Measurements from ENCODE around the gene AKT2. TPM values are rescaled to one million over a fixed set of nuclear protein-coding genes. Genes with fewer than 3 reads are reported as not detected.

AKT2 gene
- polyA plus RNA-seq, 1 donor (not counting 4 experiments of a cell fraction or from before 2014, with no cell fraction given): 108 TPM

- dilution Hi-C loops (cut with MboI; ENCODE audit: extremely low pct_ligation_motif_present, low sequenced_read_pairs): no loop called here
- Histone ChIP-seq H3K9ac (ENCODE audit: control insufficient read depth, extremely low read depth, insufficient read depth, low read length) (no peak overlapping the region), H4K20me1 (ENCODE audit: control insufficient read depth, extremely low read depth, insufficient read depth, low read length) (no peaks in the 10 kb centered on the region), H3K27me3 (ENCODE audit: control insufficient read depth, extremely low read depth, insufficient read depth, low read length) (no peaks in the 10 kb centered on the region), H3K36me3 (ENCODE audit: control insufficient read depth in 2 of 2, extremely low read depth in 1 of 2, insufficient read depth in 2 of 2, low read length in 2 of 2) (peaks cover 0 to 12% of the 10 kb centered on the region in 2 experiments), H3K9me3 (ENCODE audit: control insufficient read depth, low read depth, low read length) (no peaks in the 10 kb centered on the region), H3K79me2 (ENCODE audit: control insufficient read depth, insufficient read depth, low read length) (peaks cover 18% of the 10 kb centered on the region), H2AFZ (ENCODE audit: control insufficient read depth, low read length) (no peak overlapping the region), H3K9me1 (ENCODE audit: control insufficient read depth, extremely low read depth, insufficient read depth, low read length) (no peaks in the 10 kb centered on the region), H3K4me1 (ENCODE audit: control insufficient read depth, extremely low read depth, insufficient read depth, low read length) (peaks cover 7% of the 10 kb centered on the region), H3K4me2 (ENCODE audit: control insufficient read depth, extremely low read depth, insufficient read depth, low read depth, low read length) (no peak overlapping the region), H3K4me3 (ENCODE audit: control insufficient read depth in 2 of 3, extremely low read depth in 1 of 3, insufficient read depth in 2 of 3, low read depth in 1 of 3, low read length in 3 of 3) (no peak overlapping the region), H3K27ac (ENCODE audit: control insufficient read depth, insufficient read depth, low read length) (no peak overlapping the region)
- FAIRE-seq (no peak), DNase-seq (ENCODE audit: low read depth, low spot score) (no peak)
- TF ChIP-seq, protein P1, sequence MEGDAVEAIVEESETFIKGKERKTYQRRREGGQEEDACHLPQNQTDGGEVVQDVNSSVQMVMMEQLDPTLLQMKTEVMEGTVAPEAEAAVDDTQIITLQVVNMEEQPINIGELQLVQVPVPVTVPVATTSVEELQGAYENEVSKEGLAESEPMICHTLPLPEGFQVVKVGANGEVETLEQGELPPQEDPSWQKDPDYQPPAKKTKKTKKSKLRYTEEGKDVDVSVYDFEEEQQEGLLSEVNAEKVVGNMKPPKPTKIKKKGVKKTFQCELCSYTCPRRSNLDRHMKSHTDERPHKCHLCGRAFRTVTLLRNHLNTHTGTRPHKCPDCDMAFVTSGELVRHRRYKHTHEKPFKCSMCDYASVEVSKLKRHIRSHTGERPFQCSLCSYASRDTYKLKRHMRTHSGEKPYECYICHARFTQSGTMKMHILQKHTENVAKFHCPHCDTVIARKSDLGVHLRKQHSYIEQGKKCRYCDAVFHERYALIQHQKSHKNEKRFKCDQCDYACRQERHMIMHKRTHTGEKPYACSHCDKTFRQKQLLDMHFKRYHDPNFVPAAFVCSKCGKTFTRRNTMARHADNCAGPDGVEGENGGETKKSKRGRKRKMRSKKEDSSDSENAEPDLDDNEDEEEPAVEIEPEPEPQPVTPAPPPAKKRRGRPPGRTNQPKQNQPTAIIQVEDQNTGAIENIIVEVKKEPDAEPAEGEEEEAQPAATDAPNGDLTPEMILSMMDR (optimal IDR thresholded peaks at IDR 0.05 in 1 of 3, IDR thresholded peaks at IDR 0.05 in 1 of 3, conservative IDR thresholded peaks at IDR 0.05 in 1 of 3; ENCODE audit: extremely low read depth in 1 of 3, insufficient read depth in 2 of 3, low read length in 3 of 3): no peak
- no peak for TF ChIP-seq EZH2 (IDR thresholded peaks at IDR 0.05; ENCODE audit: low read length)
Measured at GRCh38 chr19:40247178-40247577, 38.0 kb downstream of the AKT2 start.

DNA sequence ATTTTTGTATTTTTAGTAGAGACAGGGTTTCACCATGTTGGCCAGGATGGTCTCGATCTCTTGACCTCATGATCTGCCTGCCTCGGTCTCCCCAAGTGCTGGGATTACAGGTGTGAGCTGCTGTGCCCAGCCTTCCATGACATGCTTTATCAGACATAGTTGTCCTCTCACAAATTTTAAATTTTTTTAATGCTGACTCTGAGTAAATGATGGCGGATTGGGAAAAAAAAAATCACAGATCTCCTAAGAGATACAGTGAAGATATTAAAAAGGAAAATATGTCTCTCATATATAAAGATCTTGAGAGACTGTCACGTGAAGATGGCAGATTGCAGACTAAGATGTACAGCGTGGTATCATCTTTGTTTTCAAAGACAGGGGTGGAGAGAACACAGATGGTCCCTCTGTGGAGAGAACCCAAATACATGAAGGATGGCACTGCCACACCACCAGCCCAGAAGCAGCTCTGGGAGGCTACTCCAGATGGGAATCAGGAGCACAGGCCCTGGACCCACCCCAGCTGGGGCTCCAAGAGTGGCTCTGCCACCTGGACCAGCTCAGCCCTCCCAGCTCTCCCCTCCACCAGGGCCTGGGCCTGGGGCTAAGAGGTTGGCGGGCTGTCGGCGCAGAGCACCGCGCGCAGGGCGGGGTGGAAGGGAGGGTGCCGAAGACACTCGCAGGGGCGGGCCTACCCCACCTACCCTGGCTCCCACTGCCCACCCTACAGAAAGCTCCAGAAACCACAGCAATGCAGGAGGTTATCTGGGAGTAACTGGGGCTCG lies 38.7 kb downstream of the AKT2 start:
- DNase-seq (ENCODE audit: low read depth, low spot score) (no peak), FAIRE-seq (no peak)
- no peak overlapping the region for H2AFZ ChIP-seq (ENCODE audit: control insufficient read depth, low read length)
- peaks cover 7% of the 10 kb centered on the region for H3K4me1 ChIP-seq (ENCODE audit: control insufficient read depth, extremely low read depth, insufficient read depth, low read length)
- no peaks in the 10 kb centered on the region for H3K9me1 ChIP-seq (ENCODE audit: control insufficient read depth, extremely low read depth, insufficient read depth, low read length)
- H3K4me2 ChIP-seq (ENCODE audit: control insufficient read depth, extremely low read depth, insufficient read depth, low read depth, low read length): no peak overlapping the region
- H3K9me3 ChIP-seq (ENCODE audit: control insufficient read depth, low read depth, low read length): no peaks in the 10 kb centered on the region
- dilution Hi-C loops (cut with MboI; ENCODE audit: extremely low pct_ligation_motif_present, low sequenced_read_pairs): no loop called here
- H3K27ac ChIP-seq (ENCODE audit: control insufficient read depth, insufficient read depth, low read length): no peak overlapping the region
- H3K36me3 ChIP-seq (ENCODE audit: control insufficient read depth in 2 of 2, extremely low read depth in 1 of 2, insufficient read depth in 2 of 2, low read length in 2 of 2): peaks cover 0 to 18% of the 10 kb centered on the region in 2 experiments
- no peaks in the 10 kb centered on the region for H4K20me1 ChIP-seq (ENCODE audit: control insufficient read depth, extremely low read depth, insufficient read depth, low read length)
- no peak overlapping the region for H3K9ac ChIP-seq (ENCODE audit: control insufficient read depth, extremely low read depth, insufficient read depth, low read length)
- peaks cover 18% of the 10 kb centered on the region for H3K79me2 ChIP-seq (ENCODE audit: control insufficient read depth, insufficient read depth, low read length)
- H3K4me3 ChIP-seq (ENCODE audit: control insufficient read depth in 2 of 3, extremely low read depth in 1 of 3, insufficient read depth in 2 of 3, low read depth in 1 of 3, low read length in 3 of 3): no peak overlapping the region
- H3K27me3 ChIP-seq (ENCODE audit: control insufficient read depth, extremely low read depth, insufficient read depth, low read length): no peaks in the 10 kb centered on the region
- no peak for TF ChIP-seq EZH2 (IDR thresholded peaks at IDR 0.05; ENCODE audit: low read length)
- TF ChIP-seq, protein P1 (optimal IDR thresholded peaks at IDR 0.05 in 1 of 3, IDR thresholded peaks at IDR 0.05 in 1 of 3, conservative IDR thresholded peaks at IDR 0.05 in 1 of 3; ENCODE audit: extremely low read depth in 1 of 3, insufficient read depth in 2 of 3, low read length in 3 of 3): no peak

All from keratinocyte (primary cell).